ENCODE results near the gene ELN.

DNA sequence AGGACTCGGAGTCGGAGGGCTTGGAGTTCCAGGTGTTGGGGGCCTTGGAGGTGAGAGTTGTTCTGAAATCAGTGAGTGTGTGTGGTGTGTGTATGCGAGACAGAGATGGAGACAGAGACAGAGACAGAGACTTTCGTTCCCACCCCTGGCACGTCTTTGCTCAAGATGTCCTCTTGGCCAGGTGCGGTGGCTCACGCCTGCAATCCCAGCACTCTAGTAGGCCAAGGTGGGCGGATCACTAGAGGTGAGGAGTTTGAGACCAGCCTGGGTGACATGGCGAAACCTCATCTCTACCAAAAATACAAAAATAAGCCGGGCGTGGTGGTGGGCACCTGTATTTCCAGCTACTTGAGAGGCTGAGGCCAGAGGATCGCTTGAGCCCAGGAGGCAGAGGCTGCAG lies 35.7 kb downstream of the ELN start:
- TF ChIP-seq, protein P1, sequence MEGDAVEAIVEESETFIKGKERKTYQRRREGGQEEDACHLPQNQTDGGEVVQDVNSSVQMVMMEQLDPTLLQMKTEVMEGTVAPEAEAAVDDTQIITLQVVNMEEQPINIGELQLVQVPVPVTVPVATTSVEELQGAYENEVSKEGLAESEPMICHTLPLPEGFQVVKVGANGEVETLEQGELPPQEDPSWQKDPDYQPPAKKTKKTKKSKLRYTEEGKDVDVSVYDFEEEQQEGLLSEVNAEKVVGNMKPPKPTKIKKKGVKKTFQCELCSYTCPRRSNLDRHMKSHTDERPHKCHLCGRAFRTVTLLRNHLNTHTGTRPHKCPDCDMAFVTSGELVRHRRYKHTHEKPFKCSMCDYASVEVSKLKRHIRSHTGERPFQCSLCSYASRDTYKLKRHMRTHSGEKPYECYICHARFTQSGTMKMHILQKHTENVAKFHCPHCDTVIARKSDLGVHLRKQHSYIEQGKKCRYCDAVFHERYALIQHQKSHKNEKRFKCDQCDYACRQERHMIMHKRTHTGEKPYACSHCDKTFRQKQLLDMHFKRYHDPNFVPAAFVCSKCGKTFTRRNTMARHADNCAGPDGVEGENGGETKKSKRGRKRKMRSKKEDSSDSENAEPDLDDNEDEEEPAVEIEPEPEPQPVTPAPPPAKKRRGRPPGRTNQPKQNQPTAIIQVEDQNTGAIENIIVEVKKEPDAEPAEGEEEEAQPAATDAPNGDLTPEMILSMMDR (IDR thresholded peaks at IDR 0.05) = no peak
- no peak for TF ChIP-seq POLR2A (IDR thresholded peaks at IDR 0.05)
